HL-60/S4 treated with retinoic acid at 250 ng/mL for 4 days and 3 days (cell line): Measurements from ENCODE around the gene VWA8.
"Not testable (repeated sequence)": the region's sequence is repeated elsewhere in the genome, so short reads cannot be mapped to it uniquely, and the experiment has no call there.

Experiments used
- in situ Hi-C: fragments of 300-500 bp; cut with MboI; formaldehyde crosslinking; loops from 2 replicates; pipeline ENCODE4 v1.7.0; 2022; ENCODE audit warnings: low sequenced_read_pairs

VWA8 gene

GRCh38 chr13:41599619-41600018, 361.3 kb downstream of the VWA8 start:
- in situ Hi-C loops: no loop called here

DNA sequence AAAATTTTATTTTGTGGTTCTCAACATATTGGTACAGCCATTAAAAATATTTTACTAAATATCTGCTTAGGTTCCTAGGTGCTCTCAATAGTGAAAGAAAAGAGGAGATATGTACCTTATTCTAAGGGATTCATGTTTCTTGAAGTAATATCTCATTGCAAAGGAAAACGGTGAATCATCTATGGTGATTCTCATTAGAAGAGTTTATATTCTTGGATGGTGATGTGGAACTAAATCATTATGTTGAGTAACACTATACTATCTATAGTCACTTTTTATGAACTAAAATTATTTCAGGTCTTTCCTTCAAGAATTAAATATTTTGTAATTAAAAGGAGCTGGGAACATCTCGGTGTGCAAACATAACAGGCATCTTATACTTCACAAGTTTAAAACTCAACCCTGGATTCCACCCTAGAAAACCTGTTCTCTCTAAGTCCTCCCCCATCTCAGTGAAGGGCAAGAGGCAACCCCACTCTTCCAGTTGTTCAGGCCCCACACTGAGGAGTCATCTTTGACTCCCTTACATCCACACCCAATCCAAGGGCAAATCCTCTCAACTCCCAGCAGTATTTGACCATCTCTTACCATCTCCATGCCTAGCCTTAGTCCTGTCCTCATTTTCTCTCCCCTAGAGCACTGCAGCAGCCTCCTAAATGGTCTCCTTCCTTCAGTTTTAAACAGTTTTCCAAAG, 363.4 kb downstream of the VWA8 start:
- in situ Hi-C loops: no loop called here

DNA sequence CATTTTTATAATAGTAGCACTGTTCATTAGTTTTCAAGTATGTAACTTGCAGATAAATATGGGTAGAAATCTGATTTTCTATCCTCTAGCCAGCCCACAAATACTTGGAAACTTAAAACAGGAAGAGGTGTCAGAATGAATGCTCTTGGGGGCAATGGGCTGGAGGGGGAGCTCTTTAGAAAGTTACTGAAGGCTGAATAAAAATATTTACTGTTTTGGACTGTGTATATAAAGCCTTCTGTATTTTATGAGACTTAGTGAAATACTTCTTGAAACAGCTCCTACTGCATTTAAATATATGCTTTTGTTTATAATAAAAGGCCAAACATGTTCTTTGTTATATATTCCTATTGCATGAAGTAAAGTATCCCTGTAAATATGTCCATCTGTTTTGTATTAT, 364.7 kb downstream of the VWA8 start:
- in situ Hi-C loops: no loop called here

GRCh38 chr13:41595298-41595697, 365.6 kb downstream of the VWA8 start:
- in situ Hi-C loops: no loop called here

- in situ Hi-C loops: no loop called here
These were observed 370.3 kb downstream of the VWA8 start for GRCh38 chr13:41590643-41591042.

DNA sequence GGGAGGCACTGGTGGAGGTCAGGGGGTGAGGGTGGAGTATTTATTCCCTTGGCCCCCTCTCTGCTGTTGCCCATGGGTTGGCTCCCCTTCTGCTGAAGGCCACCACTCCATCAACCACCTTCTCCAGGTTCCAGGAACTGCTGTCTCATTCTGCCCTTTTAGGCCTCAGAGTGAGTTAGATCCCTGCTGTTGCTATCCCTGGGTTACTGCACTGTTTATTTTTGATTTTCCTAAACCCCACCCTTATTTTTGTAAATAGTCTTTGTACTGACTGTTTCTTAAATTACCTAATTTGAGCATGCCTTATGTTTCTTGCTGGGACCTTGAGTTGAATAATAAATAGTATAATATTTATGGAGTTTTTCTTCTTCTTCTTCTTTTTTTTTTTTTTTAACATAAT, 370.8 kb downstream of the VWA8 start:
- in situ Hi-C loops: no loop called here

GRCh38 chr13:41589434-41589833, 371.5 kb downstream of the VWA8 start:
- in situ Hi-C loops: no loop called here

- in situ Hi-C loops: no loop called here
These were observed 372.0 kb downstream of the VWA8 start for GRCh38 chr13:41588899-41589298.

DNA sequence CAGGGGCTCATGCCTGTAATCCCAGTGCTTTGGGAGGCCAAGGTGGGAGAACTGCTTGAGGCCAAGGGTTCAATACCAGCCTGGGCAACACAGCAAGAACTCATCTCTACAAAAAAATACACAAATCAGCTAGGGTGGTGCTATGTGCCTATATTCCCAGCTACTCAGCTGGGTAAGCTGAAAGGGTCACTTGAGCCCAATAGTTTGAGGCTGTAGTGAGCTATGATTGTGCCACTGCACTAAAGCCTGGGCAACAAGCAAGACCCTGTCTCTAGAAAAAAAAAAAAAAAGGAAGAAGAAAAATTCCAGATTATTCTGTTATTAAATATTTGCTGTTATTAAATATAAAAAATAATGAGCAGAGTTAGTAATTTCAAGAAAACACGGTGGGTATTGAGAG, 372.5 kb downstream of the VWA8 start:
- in situ Hi-C loops: no loop called here

GRCh38 chr13:41587490-41587889, 373.4 kb downstream of the VWA8 start:
- in situ Hi-C loops: no loop called here

DNA sequence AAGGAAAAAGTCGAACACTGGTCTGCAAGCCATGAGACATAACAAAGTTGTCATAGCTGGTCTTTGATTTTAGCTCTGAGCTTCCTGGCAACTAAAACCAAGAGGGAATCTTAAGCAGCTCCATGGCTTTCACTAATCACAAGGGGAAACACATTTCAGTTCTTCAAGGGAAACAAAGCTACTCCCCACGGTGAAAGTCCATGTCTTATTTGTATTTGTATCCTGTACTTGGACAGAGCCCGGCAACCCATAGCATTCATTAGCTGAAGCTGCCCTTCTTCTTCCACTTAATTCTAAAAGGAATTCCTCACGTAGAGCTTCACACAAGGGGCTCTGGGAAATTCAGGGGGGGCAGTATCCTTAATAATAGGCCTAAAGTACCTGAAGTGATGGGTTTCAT, 374.7 kb downstream of the VWA8 start:
- in situ Hi-C loops: no loop called here

GRCh38 chr13:41582027-41582463, 378.9 kb downstream of the VWA8 start:
- in situ Hi-C loops: no loop called here

- in situ Hi-C loops: no loop called here
These were observed 380.6 kb downstream of the VWA8 start for GRCh38 chr13:41580345-41580744.

GRCh38 chr13:41579881-41580280, 381.0 kb downstream of the VWA8 start:
- in situ Hi-C loops: no loop called here

DNA sequence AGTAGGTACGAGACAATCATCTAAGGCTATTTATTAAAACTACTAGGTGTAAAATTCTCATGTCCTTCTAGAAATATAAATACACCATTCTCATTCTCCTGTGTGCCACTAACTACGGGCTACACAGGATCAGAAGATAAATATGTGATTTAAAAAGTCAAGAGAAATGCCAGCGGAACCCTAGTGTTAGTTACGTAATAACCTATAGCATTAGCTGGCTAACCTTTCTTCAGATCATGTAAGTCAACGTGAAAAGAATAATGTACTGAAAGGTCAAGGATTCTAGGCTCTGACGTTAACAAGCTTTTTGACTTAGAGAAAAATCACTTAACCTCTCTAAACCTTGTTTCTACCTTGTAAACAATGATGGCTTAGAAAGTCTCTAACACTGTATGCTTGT, 381.7 kb downstream of the VWA8 start:
- in situ Hi-C loops: no loop called here

- in situ Hi-C loops: no loop called here
These were observed 382.5 kb downstream of the VWA8 start for GRCh38 chr13:41578371-41578770.

- in situ Hi-C loops: no loop called here
These were observed 383.5 kb downstream of the VWA8 start for GRCh38 chr13:41577436-41577835.

GRCh38 chr13:41573640-41574039, 387.3 kb downstream of the VWA8 start:
- in situ Hi-C loops: not testable (repeated sequence)

DNA sequence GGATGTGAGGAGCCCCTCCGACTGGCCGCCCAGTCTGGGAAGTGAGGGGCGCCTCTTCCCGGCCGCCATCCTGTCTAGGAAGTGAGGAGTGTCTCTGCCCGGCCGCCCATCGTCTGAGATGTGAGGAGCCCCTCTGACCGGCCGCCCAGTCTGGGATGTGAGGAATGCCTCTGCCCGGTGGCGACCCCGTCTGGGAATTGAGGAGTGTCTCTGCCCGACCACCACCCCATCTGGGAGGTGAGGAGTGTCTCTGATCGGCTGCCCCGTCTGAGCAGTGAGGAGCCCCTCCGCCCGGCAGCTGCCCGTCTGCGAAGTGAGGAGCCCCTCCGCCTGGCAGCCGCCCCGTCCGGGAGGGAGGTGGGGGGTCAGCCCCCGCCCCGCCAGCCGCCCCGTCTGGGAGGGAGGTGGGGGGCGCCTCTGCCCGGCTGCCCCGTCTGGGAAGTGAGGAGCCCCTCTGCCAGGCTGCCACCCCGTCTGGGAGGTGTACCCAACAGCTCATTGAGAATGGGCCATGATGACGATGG, 389.0 kb downstream of the VWA8 start:
- in situ Hi-C loops: not testable (repeated sequence)

DNA sequence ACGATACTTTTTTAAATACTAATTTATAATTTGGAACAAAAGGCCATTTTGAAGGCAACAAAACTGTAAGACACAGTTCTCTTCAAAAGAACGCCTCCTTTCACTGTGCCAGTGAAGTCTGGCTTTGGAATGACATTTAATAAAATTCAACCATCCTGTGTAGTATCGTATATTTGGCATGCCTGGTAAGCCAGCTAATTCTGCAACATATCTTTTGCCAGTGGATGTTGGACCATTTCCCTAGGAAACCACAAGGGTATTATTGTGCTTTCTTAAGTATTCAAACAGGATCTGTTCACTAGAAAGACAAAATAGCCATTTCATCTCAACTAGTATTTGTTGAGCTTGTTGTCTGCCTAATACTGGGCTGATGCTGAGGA, 391.9 kb downstream of the VWA8 start:
- in situ Hi-C loops: no loop called here

DNA sequence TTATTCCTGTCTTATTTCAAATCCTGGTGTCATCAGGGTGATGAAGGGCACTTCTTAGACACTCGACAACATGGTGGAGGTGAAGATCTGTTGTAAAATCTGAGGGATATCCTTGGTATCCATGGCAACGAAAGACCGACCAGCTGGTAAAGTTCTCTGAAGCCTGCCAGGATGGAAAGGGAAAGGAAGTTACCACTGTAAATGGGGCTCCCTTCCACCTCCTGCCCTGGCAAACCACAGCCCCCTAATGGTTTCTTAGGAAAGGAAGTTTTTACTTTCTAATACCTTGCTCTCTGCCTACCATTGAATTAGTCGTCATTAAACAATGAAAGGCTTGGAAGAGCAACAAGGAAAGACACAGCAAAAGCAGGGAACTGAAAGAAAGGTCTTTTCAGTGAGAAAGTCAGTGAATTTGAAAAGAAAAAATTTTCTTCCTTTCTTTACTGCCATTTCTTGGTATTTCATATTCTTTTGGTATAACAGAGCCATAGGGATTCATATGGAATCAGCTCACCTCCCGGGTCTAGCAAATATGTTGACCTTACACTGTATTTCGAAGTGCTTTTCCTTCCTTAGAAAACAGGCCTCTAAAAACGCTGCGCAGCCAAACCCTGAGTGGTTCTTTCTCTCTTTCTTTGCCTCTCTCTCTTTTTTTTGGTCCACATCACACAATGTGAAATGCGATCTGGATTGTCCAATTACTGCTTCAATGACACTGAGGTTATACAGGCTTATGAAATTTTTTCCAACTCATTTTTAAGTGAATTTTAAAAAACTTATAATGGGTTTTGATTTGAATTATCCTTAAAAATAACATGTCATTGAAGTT, 392.6 kb downstream of the VWA8 start:
- in situ Hi-C loops: no loop called here

DNA sequence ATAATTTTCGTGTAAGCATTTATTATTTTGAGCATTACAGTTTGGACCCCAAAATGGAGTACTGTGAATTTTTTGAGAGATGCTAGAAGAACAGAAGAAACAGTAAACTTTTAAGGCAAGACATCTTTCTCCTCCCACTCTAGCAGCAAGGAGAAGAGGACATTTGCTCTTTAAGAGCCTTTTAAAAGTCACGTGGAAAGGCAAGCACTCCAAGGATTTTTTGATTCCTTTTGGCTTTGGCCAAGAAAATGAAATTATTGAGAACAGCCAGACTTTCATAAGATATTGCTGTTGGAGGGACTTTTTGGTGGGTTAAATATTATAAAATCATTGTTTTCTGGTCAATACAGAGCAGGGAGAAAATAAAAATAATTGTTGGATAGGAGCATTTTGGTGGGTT, 393.5 kb downstream of the VWA8 start:
- in situ Hi-C loops: no loop called here
